Right lobe of liver (tissue), 4 donors: ENCODE measurements around the gene FMN2.

ENCODE experiments used
- POLR2A ChIP-seq: fragments of 450-650 bp; IDR thresholded peaks from one replicate; pipeline ENCODE4 v1.6.1; 2017; ENCODE audit warnings: antibody characterized with exemption, mild to moderate bottlenecking
- TF ChIP-seq, protein P1 (sequence below), 4 donors: fragments of 200-600 bp in 3 of 4; fragments of 450-650 bp in 1 of 4; IDR thresholded peaks; one replicate each; pipeline versions ENCODE4 v1.5.1 to v1.8.0; 2016 to 2022; ENCODE audit warnings: antibody characterized with exemption in 4 of 4, mild to moderate bottlenecking in 2 of 4
- donor health status: DM: no; HTN: no; CAD: no.
- donor health status: DM: no; HTN: no; CAD: no.
- donor health status: DM: no; HTN: yes; CAD: no.

- TF ChIP-seq POLR2A, result no peak
- TF ChIP-seq, protein P1, sequence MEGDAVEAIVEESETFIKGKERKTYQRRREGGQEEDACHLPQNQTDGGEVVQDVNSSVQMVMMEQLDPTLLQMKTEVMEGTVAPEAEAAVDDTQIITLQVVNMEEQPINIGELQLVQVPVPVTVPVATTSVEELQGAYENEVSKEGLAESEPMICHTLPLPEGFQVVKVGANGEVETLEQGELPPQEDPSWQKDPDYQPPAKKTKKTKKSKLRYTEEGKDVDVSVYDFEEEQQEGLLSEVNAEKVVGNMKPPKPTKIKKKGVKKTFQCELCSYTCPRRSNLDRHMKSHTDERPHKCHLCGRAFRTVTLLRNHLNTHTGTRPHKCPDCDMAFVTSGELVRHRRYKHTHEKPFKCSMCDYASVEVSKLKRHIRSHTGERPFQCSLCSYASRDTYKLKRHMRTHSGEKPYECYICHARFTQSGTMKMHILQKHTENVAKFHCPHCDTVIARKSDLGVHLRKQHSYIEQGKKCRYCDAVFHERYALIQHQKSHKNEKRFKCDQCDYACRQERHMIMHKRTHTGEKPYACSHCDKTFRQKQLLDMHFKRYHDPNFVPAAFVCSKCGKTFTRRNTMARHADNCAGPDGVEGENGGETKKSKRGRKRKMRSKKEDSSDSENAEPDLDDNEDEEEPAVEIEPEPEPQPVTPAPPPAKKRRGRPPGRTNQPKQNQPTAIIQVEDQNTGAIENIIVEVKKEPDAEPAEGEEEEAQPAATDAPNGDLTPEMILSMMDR (IDR thresholded peaks at IDR 0.05), result no peak
Measured at GRCh38 chr1:240496356-240496755, 404.7 kb downstream of the FMN2 start.
